IPS-NIHi7 (cell line): ENCODE data around the gene EIF4G2.

Experiments
- DNase-seq: peaks from one replicate; pipeline ENCODE4 v3.0.0; 2012; ENCODE audit warnings: mixed read lengths; ENCODE audit errors: extremely low spot score

EIF4G2 gene

GRCh38 chr11:10808235-10808552, 532 bp downstream of the EIF4G2 start:
- no peak for DNase-seq

GRCh38 chr11:10807493-10808234, 1.1 kb downstream of the EIF4G2 start:
- DNase-seq: peak; percentile 31

- no peak for DNase-seq
Measured at GRCh38 chr11:10806206-10806605, 2.5 kb downstream of the EIF4G2 start.

GRCh38 chr11:10805741-10806140, 3.0 kb downstream of the EIF4G2 start:
- no peak for DNase-seq

- DNase-seq: no peak
Measured at GRCh38 chr11:10803676-10804075, 5.0 kb downstream of the EIF4G2 start.

GRCh38 chr11:10800292-10800691, 8.4 kb downstream of the EIF4G2 start:
- DNase-seq: no peak

- DNase-seq: no peak
Measured at GRCh38 chr11:10798330-10798928, 10.3 kb downstream of the EIF4G2 start.

GRCh38 chr11:10797531-10797930, 11.2 kb downstream of the EIF4G2 start:
- DNase-seq: no peak

- DNase-seq: no peak
Measured at GRCh38 chr11:10797001-10797400, 11.7 kb downstream of the EIF4G2 start.

GRCh38 chr11:10796191-10796590, 12.5 kb downstream of the EIF4G2 start:
- DNase-seq: no peak

GRCh38 chr11:10793470-10794255, 15.1 kb downstream of the EIF4G2 start:
- DNase-seq: no peak

- peak; percentile 93 for DNase-seq
Measured at GRCh38 chr11:10792385-10793068, 16.2 kb downstream of the EIF4G2 start.

GRCh38 chr11:10786451-10786850, 22.3 kb downstream of the EIF4G2 start:
- no peak for DNase-seq

GRCh38 chr11:10785146-10785474, 23.6 kb downstream of the EIF4G2 start:
- no peak for DNase-seq

- DNase-seq: peak; percentile 31
Measured at GRCh38 chr11:10784232-10785145, 24.2 kb downstream of the EIF4G2 start.

GRCh38 chr11:10780040-10780439, 28.7 kb downstream of the EIF4G2 start:
- no peak for DNase-seq

- DNase-seq: no peak
Measured at GRCh38 chr11:10779086-10779485, 29.6 kb downstream of the EIF4G2 start.

GRCh38 chr11:10778217-10778970, 30.3 kb downstream of the EIF4G2 start:
- DNase-seq: no peak

- DNase-seq: no peak
Measured at GRCh38 chr11:10777806-10778205, 30.9 kb downstream of the EIF4G2 start.

- DNase-seq: no peak
Measured at GRCh38 chr11:10777393-10777793, 31.3 kb downstream of the EIF4G2 start.

GRCh38 chr11:10774811-10775210, 33.9 kb downstream of the EIF4G2 start:
- no peak for DNase-seq
